ENCODE measurements around the gene ITGA3. TPM values are rescaled to one million over a fixed set of nuclear protein-coding genes. Genes with fewer than 3 reads are reported as not detected.

Gene ITGA3
- total and polyA plus RNA-seq, 2 of the 13 experiments (the other 11 are each of a cell fraction or from before 2014, with no cell fraction given) = 0.48 to 0.69 TPM

- TF ChIP-seq SCMH1 (CRISPR knock-in tag; IDR thresholded peaks at IDR 0.05; ENCODE audit: borderline replicate concordance) (no peak), MED1 (CRISPR knock-in tag; IDR thresholded peaks at IDR 0.05) (peak; percentile 69), KAT8 (CRISPR knock-in tag; IDR thresholded peaks at IDR 0.05) (peak; percentile 42), ATF7-NPFF (CRISPR knock-in tag; IDR thresholded peaks at IDR 0.05; ENCODE audit: low read depth) (peak; percentile 58; the same call in 1 of the 2 replicates), ZNF746 (CRISPR knock-in tag; IDR thresholded peaks at IDR 0.05) (peak; percentile 48), HOXA3 (CRISPR knock-in tag; IDR thresholded peaks at IDR 0.05) (peak; percentile 64), HMG20B (CRISPR knock-in tag; conservative IDR thresholded peaks at IDR 0.05) (0 out of 2 replicates have a peak, but pooled peaks have one; percentile 9), FOXA3 (CRISPR knock-in tag; IDR thresholded peaks at IDR 0.05) (peak; percentile 10; the same call in 1 of the 2 replicates), RFXAP (CRISPR knock-in tag; IDR thresholded peaks at IDR 0.05; ENCODE audit: borderline replicate concordance) (peak; percentile 67; the same call in 1 of the 2 replicates), ZNF572 (CRISPR knock-in tag; IDR thresholded peaks at IDR 0.05) (0 out of 2 replicates have a peak, but pooled peaks have one; percentile 53), SP5 (CRISPR knock-in tag; IDR thresholded peaks at IDR 0.05; ENCODE audit: borderline replicate concordance, low read depth) (peak; percentile 92), DPF2 (CRISPR knock-in tag; IDR thresholded peaks at IDR 0.05; ENCODE audit: borderline replicate concordance, low read depth) (peak; percentile 34; the same call in 1 of the 2 replicates), ZFP91 (CRISPR knock-in tag; IDR thresholded peaks at IDR 0.05; ENCODE audit: borderline replicate concordance) (peak; percentile 56; the same call in 1 of the 2 replicates), RERE (CRISPR knock-in tag; IDR thresholded peaks at IDR 0.05; ENCODE audit: low read depth) (peak; percentile 65; the same call in 1 of the 2 replicates), LCORL (IDR thresholded peaks at IDR 0.05) (no peak; the same call in 1 of the 2 replicates), LCORL (CRISPR knock-in tag; IDR thresholded peaks at IDR 0.05) (peak; percentile 92)
- TF ChIP-seq, protein P1, sequence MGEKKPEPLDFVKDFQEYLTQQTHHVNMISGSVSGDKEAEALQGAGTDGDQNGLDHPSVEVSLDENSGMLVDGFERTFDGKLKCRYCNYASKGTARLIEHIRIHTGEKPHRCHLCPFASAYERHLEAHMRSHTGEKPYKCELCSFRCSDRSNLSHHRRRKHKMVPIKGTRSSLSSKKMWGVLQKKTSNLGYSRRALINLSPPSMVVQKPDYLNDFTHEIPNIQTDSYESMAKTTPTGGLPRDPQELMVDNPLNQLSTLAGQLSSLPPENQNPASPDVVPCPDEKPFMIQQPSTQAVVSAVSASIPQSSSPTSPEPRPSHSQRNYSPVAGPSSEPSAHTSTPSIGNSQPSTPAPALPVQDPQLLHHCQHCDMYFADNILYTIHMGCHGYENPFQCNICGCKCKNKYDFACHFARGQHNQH (CRISPR knock-in tag; IDR thresholded peaks at IDR 0.05) = peak; percentile 32; the same call in 1 of the 2 replicates
- TF ChIP-seq, protein P2, sequence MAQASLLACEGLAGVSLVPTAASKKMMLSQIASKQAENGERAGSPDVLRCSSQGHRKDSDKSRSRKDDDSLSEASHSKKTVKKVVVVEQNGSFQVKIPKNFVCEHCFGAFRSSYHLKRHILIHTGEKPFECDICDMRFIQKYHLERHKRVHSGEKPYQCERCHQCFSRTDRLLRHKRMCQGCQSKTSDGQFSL (CRISPR knock-in tag; IDR thresholded peaks at IDR 0.05) = no peak
- TF ChIP-seq, protein P3, sequence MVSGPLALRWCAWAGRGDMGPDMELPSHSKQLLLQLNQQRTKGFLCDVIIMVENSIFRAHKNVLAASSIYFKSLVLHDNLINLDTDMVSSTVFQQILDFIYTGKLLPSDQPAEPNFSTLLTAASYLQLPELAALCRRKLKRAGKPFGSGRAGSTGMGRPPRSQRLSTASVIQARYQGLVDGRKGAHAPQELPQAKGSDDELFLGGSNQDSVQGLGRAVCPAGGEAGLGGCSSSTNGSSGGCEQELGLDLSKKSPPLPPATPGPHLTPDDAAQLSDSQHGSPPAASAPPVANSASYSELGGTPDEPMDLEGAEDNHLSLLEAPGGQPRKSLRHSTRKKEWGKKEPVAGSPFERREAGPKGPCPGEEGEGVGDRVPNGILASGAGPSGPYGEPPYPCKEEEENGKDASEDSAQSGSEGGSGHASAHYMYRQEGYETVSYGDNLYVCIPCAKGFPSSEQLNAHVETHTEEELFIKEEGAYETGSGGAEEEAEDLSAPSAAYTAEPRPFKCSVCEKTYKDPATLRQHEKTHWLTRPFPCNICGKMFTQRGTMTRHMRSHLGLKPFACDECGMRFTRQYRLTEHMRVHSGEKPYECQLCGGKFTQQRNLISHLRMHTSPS (CRISPR knock-in tag; IDR thresholded peaks at IDR 0.05; ENCODE audit: low read depth) = peak; percentile 71; the same call in 1 of the 2 replicates
These were observed 77.3 kb downstream of the ITGA3 start (continued) for GRCh38 chr17:50133028-50133768.
